GM18519 (cell line): ENCODE measurements around the gene CWC27.
A peak's percentile ranks its signal among the peaks of the same experiment; 100 is the strongest.

Experiments
- ATAC-seq: cut with Tn5 transposase; IDR thresholded peaks from one replicate; pipeline ENCODE4 v1.9.1; 2021; ENCODE audit warnings: mild to moderate bottlenecking, moderate library complexity; ENCODE audit not compliant: unreplicated experiment, low FRiP score

The CWC27 gene

GRCh38 chr5:65061250-65061973 is 292.7 kb downstream of the CWC27 start:
- peak; percentile 50 for ATAC-seq

GRCh38 chr5:65061974-65062353 is 293.2 kb downstream of the CWC27 start:
- ATAC-seq: peak; percentile 32

GRCh38 chr5:65062469-65063083 is 293.8 kb downstream of the CWC27 start:
- ATAC-seq: no peak

GRCh38 chr5:65065001-65065511 is 296.3 kb downstream of the CWC27 start:
- no peak for ATAC-seq

- peak; percentile 53 for ATAC-seq
Measured at GRCh38 chr5:65066387-65067146, 297.8 kb downstream of the CWC27 start.

- ATAC-seq: no peak
Measured at GRCh38 chr5:65067147-65067506, 298.4 kb downstream of the CWC27 start.
